Heart right ventricle (tissue), 16 donors: ENCODE results near the gene DLGAP1. TPM values are rescaled to one million over a fixed set of nuclear protein-coding genes. Genes with fewer than 3 reads are reported as not detected.

Experiments
- ATAC-seq, 8 donors: fragments of 200-7000 bp; cut with Tn5 transposase; one replicate each; pipeline ENCODE4 v1.9.1; 2020; ENCODE audit warnings: mild to moderate bottlenecking in 8 of 8, moderate library complexity in 8 of 8, moderate number of reproducible peaks in 1 of 8
- DNase-seq, 2 donors: peaks; one replicate each; pipeline ENCODE4 v3.0.0-alpha.2; 2020
- H3K27ac ChIP-seq, 10 donors: fragments of 200-600 bp; sonication (generic) in 2 of 10; one replicate each; pipeline versions ENCODE4 v1.5.0 to v1.8.0; 2020 to 2022; ENCODE audit warnings: mild to moderate bottlenecking in 3 of 10
- H3K27me3 ChIP-seq, 7 donors: fragments of 200-600 bp; one replicate each; pipeline ENCODE4 v1.8.0; 2021 to 2022; ENCODE audit warnings: mild to moderate bottlenecking in 2 of 7
- H3K36me3 ChIP-seq, 9 donors: fragments of 200-600 bp; sonication (generic) in 1 of 9; one replicate each; pipeline versions ENCODE4 v1.5.0 to v1.8.0; 2020 to 2022; ENCODE audit warnings: mild to moderate bottlenecking in 2 of 9
- H3K4me1 ChIP-seq, 9 donors: fragments of 200-600 bp; sonication (generic) in 1 of 9; one replicate each; pipeline versions ENCODE4 v1.5.0 to v1.8.0; 2020 to 2022; ENCODE audit warnings: mild to moderate bottlenecking in 4 of 9
- H3K4me3 ChIP-seq, 10 donors: fragments of 200-600 bp; sonication (generic) in 2 of 10; one replicate each; pipeline versions ENCODE4 v1.5.0 to v1.8.0; 2020 to 2022; ENCODE audit warnings: mild to moderate bottlenecking in 7 of 10, moderate library complexity in 2 of 10
- H3K9me3 ChIP-seq, 11 donors: fragments of 200-600 bp in 10 of 11; sonication (generic) in 2 of 11; one replicate each; pipeline versions ENCODE4 v1.5.0 to v1.8.0; 2013 to 2022; ENCODE audit warnings: mild to moderate bottlenecking in 2 of 11, control low read depth in 1 of 11, moderate library complexity in 1 of 11
- CTCF ChIP-seq, 9 donors: fragments of 200-600 bp; sonication (generic) in 2 of 9; IDR thresholded peaks; one replicate each; pipeline versions ENCODE4 v1.5.0 to v1.8.0; 2021 to 2022; ENCODE audit warnings: antibody characterized with exemption in 9 of 9, mild to moderate bottlenecking in 5 of 9, moderate library complexity in 1 of 9
- WGBS, 2 donors: extraction: QIAGEN DNeasy Blood & Tissue Kit; methylation state at CpG; one replicate each; pipeline ENCODE4 v1.1.7; 2013; ENCODE audit warnings: inconsistent platforms in 1 of 2; 5-methylcytosine and 5-hydroxymethylcytosine counted together
- intact Hi-C, 10 donors: fragments of 100-400 bp; cut with DNase I; formaldehyde crosslinking; loops; one replicate each; pipeline versions ENCODE4 v1.11.1 to v1.14.2; 2022
- polyA plus RNA-seq, 2 donors: library from polyadenylated mRNA; stranded (reverse); fragments of 200-250 nt; gene quantifications; one replicate each; pipeline ENCODE4 v1.2.3, GENCODE V29; 2013
- total RNA-seq, 10 donors: library from RNA; stranded (reverse); fragmentation: NEBNext Ultra II Directional in 3 of 10; extraction: Animal tissue kit (Norgen Biotek cat#: 25700) in 3 of 10; gene quantifications; one replicate each; pipeline versions ENCODE4 v1.2.1 to v1.2.4, GENCODE V29; 2021 to 2023
- donor health status: Arrhythmogenic right ventricular cardiomyopathy.
- donor health status: ischemic (EF 13 %, LVEDD 7.1; RV severe dilation, severe dysfunction).
- donor health status: healthy with polysubstance abuse.
- donor health status: DM: no; HTN: yes; CAD: no.
- donor health status: DM: no; HTN: no; CAD: no.
- donor health status: ischemic (EF 25% LVEDD 6.9; RV normal size, moderate dysfunction).
- donor health status: ischemic (EF 25% LVEDD 5.7; RV mildly dilated, moderate dysfunction).
- donor health status: healthy.
- donor health status: DM: yes; HTN: yes; CAD: no.
- donor health status: Ischemic cardiomyopathy.
- donor health status: ischemic (EF 35%, LVEDD 5.7; RV mildly dilated, moderate dysfunction).
- donor health status: nonischemic (EF 11% LVEDD 7.7; RV severe dilation, severe dysfunction).
- donor health status: DM: yes; HTN: yes; CAD: no.
- donor health status: PGD.
- donor health status: ischemic (EF 29% LVEDD 5.4; RV normal size, mild dysfunction).
- donor health status: nonischemic (EF 23%, LVEDD 6.1; RV moderate dilation, normal function).

Gene DLGAP1
- total and polyA plus RNA-seq, 12 donors = 0.07 to 7.2 (median 1.0) TPM; not detected in 2

GRCh38 chr18:3624935-3625741, 830.0 kb downstream of the DLGAP1 start:
- intact Hi-C loops = loop anchor here in 1 of 10 donors (2.0 kb wide), 1 partner anchor 30 kb away; no protein-coding TSS in a partner anchor
- peak overlapping the region in 9 of 10 donors; percentile 78 to 91 (median 84) for H3K27ac ChIP-seq
- TF ChIP-seq CTCF (IDR thresholded peaks at IDR 0.05) = no peak
- DNase-seq (no peak), ATAC-seq (peak in 4 of 8 donors; percentile 20 to 41 (median 32))
- peaks cover 5 to 38% (median 29%) of the 10 kb centered on the region in 9 donors for H3K4me1 ChIP-seq
- H3K36me3 ChIP-seq = no peaks in the 10 kb centered on the region
- no peak overlapping the region for H3K4me3 ChIP-seq
- H3K9me3 ChIP-seq = no peaks in the 10 kb centered on the region
- H3K27me3 ChIP-seq = no peaks in the 10 kb centered on the region
- WGBS, 2 donors = 70 to 71% methylated on average over 9 of the region's 9 CpGs

- H3K27me3 ChIP-seq = no peaks in the 10 kb centered on the region
- no peak for ATAC-seq
- no peak for TF ChIP-seq CTCF (IDR thresholded peaks at IDR 0.05)
- intact Hi-C loops = loop anchor here in 1 of 10 donors (2.0 kb wide), 1 partner anchor 30 kb away; no protein-coding TSS in a partner anchor
- 54 to 56% methylated on average over 2 of the region's 2 CpGs for WGBS, 2 donors
- H3K9me3 ChIP-seq = no peaks in the 10 kb centered on the region
- H3K4me3 ChIP-seq = peak overlapping the region in 3 of 10 donors; percentile 5 to 29 (median 18)
- H3K36me3 ChIP-seq = no peaks in the 10 kb centered on the region
- H3K4me1 ChIP-seq = peaks cover 5 to 38% (median 29%) of the 10 kb centered on the region in 9 donors
- H3K27ac ChIP-seq = peak overlapping the region; percentile 33 to 91 (median 83)
- no peak for DNase-seq
These were observed 830.6 kb downstream of the DLGAP1 start for GRCh38 chr18:3624546-3624934.

GRCh38 chr18:3623769-3624545, 831.1 kb downstream of the DLGAP1 start:
- intact Hi-C loops = loop anchor here in 1 of 10 donors (2.0 kb wide), 1 partner anchor 29 kb away; no protein-coding TSS in a partner anchor

More at GRCh38 chr18:3623769-3624545, 831.1 kb downstream of the DLGAP1 start:
- no peaks in the 10 kb centered on the region for H3K9me3 ChIP-seq
- no peaks in the 10 kb centered on the region for H3K27me3 ChIP-seq
- 22 to 25% methylated on average over 30 of the region's 30 CpGs for WGBS, 2 donors
- peak; percentile 70 to 78 for DNase-seq
- peak; percentile 65 to 94 (median 79) for ATAC-seq
- H3K36me3 ChIP-seq = no peaks in the 10 kb centered on the region
- peaks cover 5 to 38% (median 29%) of the 10 kb centered on the region in 9 donors for H3K4me1 ChIP-seq
- H3K4me3 ChIP-seq = peak overlapping the region in 6 of 10 donors; percentile 5 to 29 (median 16)
- no peak for TF ChIP-seq CTCF (IDR thresholded peaks at IDR 0.05)
- H3K27ac ChIP-seq = peak overlapping the region; percentile 33 to 91 (median 83)
